HEK293T (cell line): Measurements from ENCODE around the gene LAMTOR3.

Experiments used
- CTCF ChIA-PET: fragments of 350-600 bp; formaldehyde crosslinking; extraction: SDS; loops from one replicate; lab custom pipeline; 2021; ENCODE audit warnings: antibody characterized with exemption, inconsistent platforms; lab: Yijun Ruan, JAX
- POLR2A ChIA-PET: fragments of 350-600 bp; formaldehyde crosslinking; extraction: SDS; loops from one replicate; lab custom pipeline; 2020; ENCODE audit warnings: antibody characterized with exemption, inconsistent platforms; lab: Yijun Ruan, JAX
- DNase-seq: peaks from one replicate; pipeline ENCODE4 v3.0.0; 2012; ENCODE audit warnings: mixed read lengths; ENCODE audit errors: extremely low spot score
- ARNT ChIP-seq: fragments of 450-650 bp; IDR thresholded peaks from 2 replicates; pipeline ENCODE4 v1.6.1; 2017; ENCODE audit warnings: mild to moderate bottlenecking
- BHLHE40 ChIP-seq: fragments of 450-650 bp; IDR thresholded peaks from 2 replicates; pipeline ENCODE4 v1.6.1; 2016; ENCODE audit warnings: mild to moderate bottlenecking, moderate library complexity, borderline replicate concordance
- CTBP1 ChIP-seq: fragments of 450-650 bp; IDR thresholded peaks from 2 replicates; pipeline ENCODE4 v1.6.1; 2016; ENCODE audit warnings: borderline replicate concordance
- ELF4 ChIP-seq: fragments of 450-650 bp; IDR thresholded peaks from 2 replicates; pipeline ENCODE4 v1.6.1; 2017; ENCODE audit warnings: antibody characterized with exemption
- FOXA1 ChIP-seq: fragments of 450-650 bp; IDR thresholded peaks from 2 replicates; pipeline ENCODE4 v1.6.1; 2016; ENCODE audit warnings: mild to moderate bottlenecking
- FOXK2 ChIP-seq: fragments of 450-650 bp; IDR thresholded peaks from 2 replicates; pipeline ENCODE4 v1.6.1; 2016; ENCODE audit warnings: mild to moderate bottlenecking
- FOXM1 ChIP-seq: fragments of 450-650 bp; IDR thresholded peaks from 2 replicates; pipeline ENCODE4 v1.6.1; 2017; ENCODE audit warnings: mild to moderate bottlenecking, borderline replicate concordance
- HDGF ChIP-seq: fragments of 450-650 bp; IDR thresholded peaks from 2 replicates; pipeline ENCODE4 v1.6.1; 2017; ENCODE audit warnings: antibody characterized with exemption, borderline replicate concordance
- L3MBTL2 ChIP-seq: fragments of 450-650 bp; conservative IDR thresholded peaks from 2 replicates; pipeline ENCODE4 v1.6.1; 2016; ENCODE audit warnings: mild to moderate bottlenecking
- LEF1 ChIP-seq: fragments of 450-650 bp; IDR thresholded peaks from 2 replicates; pipeline ENCODE4 v1.6.1; 2017; ENCODE audit warnings: mild to moderate bottlenecking, borderline replicate concordance
- NFRKB ChIP-seq: fragments of 450-650 bp; IDR thresholded peaks from 2 replicates; pipeline ENCODE4 v1.6.1; 2016; ENCODE audit warnings: mild to moderate bottlenecking, moderate library complexity
- SP1 ChIP-seq: fragments of 450-650 bp; IDR thresholded peaks from 2 replicates; pipeline ENCODE4 v1.6.1; 2017
- SUZ12 ChIP-seq: fragments of 450-650 bp; IDR thresholded peaks from 2 replicates; pipeline ENCODE4 v1.6.1; 2016; ENCODE audit warnings: mild to moderate bottlenecking
- TARDBP ChIP-seq: fragments of 450-650 bp; IDR thresholded peaks from 2 replicates; pipeline ENCODE4 v1.6.1; 2016
- ZNF384 ChIP-seq: fragments of 450-650 bp; IDR thresholded peaks from 2 replicates; pipeline ENCODE4 v1.6.1; 2016
- TF ChIP-seq, protein P1 (sequence below): fragments of 450-650 bp; IDR thresholded peaks from 2 replicates; pipeline ENCODE4 v1.6.1; 2016

The LAMTOR3 gene

GRCh38 chr4:99848591-99849001 is 45.6 kb downstream of the LAMTOR3 start:
- CTCF ChIA-PET: no interaction called here
- no peak for DNase-seq
- POLR2A ChIA-PET: no interaction called here
- no peak for TF ChIP-seq NFRKB
- no peak for TF ChIP-seq CTBP1
- no peak for TF ChIP-seq FOXM1
- TF ChIP-seq SP1: no peak
- TF ChIP-seq LEF1: no peak

DNA sequence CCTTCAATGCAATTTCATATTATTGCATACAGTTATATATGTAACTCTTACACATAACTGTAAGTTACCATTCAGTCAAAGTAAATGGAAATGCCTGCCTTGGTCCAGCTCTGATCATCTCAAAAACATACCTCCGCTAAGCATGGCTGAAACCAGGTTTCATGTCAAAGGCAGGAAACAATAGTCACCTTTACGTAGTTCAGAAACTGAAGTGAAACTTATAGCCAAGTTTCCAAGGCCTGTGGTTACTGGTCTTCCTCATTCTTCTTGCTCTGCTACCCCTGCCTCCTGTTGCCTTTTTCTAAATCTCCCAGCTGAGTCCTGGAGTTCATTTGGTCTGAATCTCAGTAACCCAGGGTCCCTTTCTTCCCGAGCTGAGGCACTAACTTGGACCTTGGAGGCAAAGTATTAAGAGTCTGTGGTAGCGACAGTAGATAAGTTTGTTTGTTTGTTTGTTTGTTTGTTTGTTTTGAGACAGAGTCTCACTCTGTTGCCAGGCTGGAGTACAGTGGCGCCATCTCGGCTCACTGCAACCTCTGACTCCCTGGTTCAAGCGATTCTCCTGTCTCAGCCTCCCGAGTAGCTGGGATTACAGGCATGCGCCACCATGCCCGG is 46.8 kb downstream of the LAMTOR3 start:
- POLR2A ChIA-PET: no interaction called here
- CTCF ChIA-PET: no interaction called here
- TF ChIP-seq FOXM1 (no peak), LEF1 (no peak), CTBP1 (no peak), ELF4 (no peak)
- no peak for DNase-seq

- TF ChIP-seq ZNF384 (no peak), TARDBP (no peak)
- CTCF ChIA-PET: no interaction called here
- DNase-seq: no peak
- POLR2A ChIA-PET: no interaction called here
These were observed 47.3 kb downstream of the LAMTOR3 start for GRCh38 chr4:99846891-99847290.

DNA sequence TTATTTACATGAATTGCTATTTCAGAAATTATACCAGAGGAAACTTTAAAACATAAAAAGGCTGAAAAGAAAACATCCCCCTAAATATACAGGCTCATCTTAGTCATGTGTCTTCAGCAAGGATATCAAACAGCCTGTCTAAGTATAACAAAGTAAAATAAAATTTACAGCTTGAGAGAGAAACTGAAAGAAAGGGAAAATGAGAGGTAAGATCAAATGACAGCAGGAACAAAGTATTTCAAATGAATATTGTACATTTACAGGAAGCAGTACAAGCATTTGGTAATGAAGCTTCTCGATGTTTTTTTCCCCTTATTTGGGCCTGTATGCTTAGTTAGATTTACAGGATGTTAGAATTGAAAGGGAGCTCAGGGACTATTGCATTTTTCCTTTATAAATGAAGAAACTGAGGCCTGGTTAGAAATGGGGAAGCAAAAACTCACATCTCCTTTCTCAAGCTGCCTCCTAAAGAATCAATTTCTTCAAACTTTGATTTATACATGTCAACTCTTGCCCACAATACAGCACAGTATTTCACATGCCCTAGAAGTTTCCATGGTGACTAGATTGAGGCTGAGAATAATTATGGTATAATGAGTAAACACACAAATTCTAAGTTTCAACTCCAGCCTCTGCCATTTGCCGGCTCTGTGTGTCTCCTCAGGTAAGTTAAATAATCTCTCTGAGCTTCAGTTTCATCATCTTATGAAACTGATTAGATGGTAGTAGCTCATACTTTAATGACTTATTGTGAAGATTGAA is 48.3 kb downstream of the LAMTOR3 start:
- TF ChIP-seq ELF4 (no peak), L3MBTL2 (no peak), BHLHE40 (no peak)
- no peak for DNase-seq
- CTCF ChIA-PET: no interaction called here
- POLR2A ChIA-PET: no interaction called here

DNA sequence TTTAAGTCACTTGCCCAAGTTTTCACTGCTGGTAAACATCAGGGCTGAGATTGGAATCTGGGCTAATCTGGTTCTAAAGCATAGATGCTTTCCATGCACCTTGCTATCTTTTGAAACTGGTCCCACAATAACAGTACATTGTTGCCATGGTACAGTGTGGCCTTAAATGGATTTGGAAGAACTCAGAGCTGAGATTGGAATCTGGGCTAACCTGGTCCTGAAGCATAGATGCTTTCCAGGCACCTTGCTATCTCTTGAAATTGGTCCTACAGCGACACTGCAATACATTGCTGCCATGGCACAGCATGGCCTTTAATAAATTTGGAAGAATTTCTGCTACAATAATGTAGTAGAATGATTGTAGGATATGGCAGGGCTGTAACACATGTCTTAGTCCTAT is 49.0 kb downstream of the LAMTOR3 start:
- TF ChIP-seq FOXA1: no peak
- TF ChIP-seq HDGF: no peak
- TF ChIP-seq FOXM1: no peak
- no peak for TF ChIP-seq L3MBTL2
- no peak for TF ChIP-seq ELF4
- TF ChIP-seq LEF1: no peak
- TF ChIP-seq, protein P1, sequence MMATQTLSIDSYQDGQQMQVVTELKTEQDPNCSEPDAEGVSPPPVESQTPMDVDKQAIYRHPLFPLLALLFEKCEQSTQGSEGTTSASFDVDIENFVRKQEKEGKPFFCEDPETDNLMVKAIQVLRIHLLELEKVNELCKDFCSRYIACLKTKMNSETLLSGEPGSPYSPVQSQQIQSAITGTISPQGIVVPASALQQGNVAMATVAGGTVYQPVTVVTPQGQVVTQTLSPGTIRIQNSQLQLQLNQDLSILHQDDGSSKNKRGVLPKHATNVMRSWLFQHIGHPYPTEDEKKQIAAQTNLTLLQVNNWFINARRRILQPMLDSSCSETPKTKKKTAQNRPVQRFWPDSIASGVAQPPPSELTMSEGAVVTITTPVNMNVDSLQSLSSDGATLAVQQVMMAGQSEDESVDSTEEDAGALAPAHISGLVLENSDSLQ: no peak
- no peak for TF ChIP-seq ZNF384
- no peak for TF ChIP-seq FOXK2
- TF ChIP-seq BHLHE40: no peak
- no peak for TF ChIP-seq NFRKB
- TF ChIP-seq CTBP1: no peak
- TF ChIP-seq SUZ12: no peak
- CTCF ChIA-PET: no interaction called here
- POLR2A ChIA-PET: no interaction called here
- no peak for DNase-seq

- CTCF ChIA-PET: no interaction called here
- DNase-seq: no peak
- TF ChIP-seq SP1 (no peak), FOXA1 (no peak)
- TF ChIP-seq, protein P1: no peak
- POLR2A ChIA-PET: no interaction called here
These were observed 50.2 kb downstream of the LAMTOR3 start for GRCh38 chr4:99844048-99844447.

GRCh38 chr4:99843413-99843812 is 50.8 kb downstream of the LAMTOR3 start:
- DNase-seq: no peak
- POLR2A ChIA-PET: no interaction called here
- TF ChIP-seq NFRKB: no peak
- no peak for TF ChIP-seq LEF1
- no peak for TF ChIP-seq SP1
- TF ChIP-seq CTBP1: no peak
- TF ChIP-seq FOXM1: no peak
- CTCF ChIA-PET: no interaction called here

DNA sequence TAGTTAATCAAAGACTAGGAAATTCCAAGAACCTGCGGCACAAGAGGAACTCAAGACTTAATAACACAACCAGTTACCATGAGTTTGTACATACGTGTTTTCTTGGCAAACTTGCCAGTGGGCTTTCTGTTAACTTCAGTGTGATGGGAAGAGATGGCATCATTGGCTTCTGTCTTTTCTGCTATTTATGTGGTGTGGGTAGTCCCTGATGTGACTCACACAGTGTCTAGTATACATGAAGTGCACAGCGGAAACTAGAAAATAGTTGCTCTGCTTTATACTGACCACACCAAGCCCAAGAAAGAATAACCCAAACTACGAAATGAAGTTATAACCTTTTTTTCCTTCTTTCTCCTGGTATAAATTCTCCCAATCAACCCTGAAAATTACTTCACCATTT is 53.1 kb downstream of the LAMTOR3 start:
- TF ChIP-seq ELF4 (no peak), ARNT (no peak), BHLHE40 (no peak), L3MBTL2 (no peak), ZNF384 (no peak), FOXA1 (no peak), HDGF (no peak), LEF1 (no peak), FOXK2 (no peak), CTBP1 (no peak), NFRKB (no peak), SUZ12 (no peak), SP1 (no peak)
- TF ChIP-seq, protein P1: no peak
- CTCF ChIA-PET: no interaction called here
- POLR2A ChIA-PET: no interaction called here
- no peak for DNase-seq
